ENCODE measurements around the gene SLC10A6. TPM values are rescaled to one million over a fixed set of nuclear protein-coding genes. Genes with fewer than 3 reads are reported as not detected.
A peak's percentile ranks its signal among the peaks of the same experiment; 100 is the strongest.

SLC10A6 gene
- total and polyA plus RNA-seq, 2 donors (not counting 3 experiments of a cell fraction or from before 2014, with no cell fraction given) = 0.04 TPM; not detected in 1

DNA sequence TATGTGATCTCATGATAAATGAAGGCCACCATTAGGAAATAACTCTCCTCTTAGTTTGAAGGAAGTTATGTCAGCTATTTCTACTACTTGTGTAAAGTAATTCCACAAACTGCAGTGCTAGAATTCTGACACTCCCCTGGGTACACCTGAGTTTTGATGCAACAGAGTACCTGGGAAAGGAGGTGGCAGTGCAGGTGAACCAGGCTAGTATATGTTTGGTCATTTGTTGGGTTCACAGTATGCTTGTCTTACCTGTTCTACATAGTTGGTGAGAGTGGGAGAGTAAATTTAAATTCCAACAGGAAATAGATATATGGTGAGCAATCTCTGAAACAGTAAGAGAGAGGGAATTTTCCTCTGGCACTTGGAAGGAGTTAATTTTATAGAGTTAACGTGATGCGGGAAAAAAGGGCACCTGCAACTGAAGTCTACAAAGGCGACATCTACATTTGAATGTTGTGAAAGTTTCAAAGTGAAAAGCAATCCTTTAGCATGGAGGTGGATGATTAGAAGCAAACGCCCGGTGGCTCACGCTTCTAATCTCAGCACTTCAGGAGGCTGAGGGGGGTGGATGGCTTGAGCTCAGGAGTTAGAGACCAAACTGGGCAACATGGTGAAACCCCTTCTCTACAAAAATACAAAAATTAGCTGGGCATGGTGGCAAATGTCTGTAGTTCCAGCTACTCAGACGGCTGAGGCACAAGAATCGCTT is 8.3 kb upstream of the SLC10A6 start:
- Histone ChIP-seq H3K4me2 (ENCODE audit: insufficient read depth, low read length) (no peak overlapping the region), H4K20me1 (replicated peaks; ENCODE audit: control insufficient read depth, extremely low read depth, insufficient read depth, low read length) (no peaks in the 10 kb centered on the region), H3K36me3 (ENCODE audit: control insufficient read depth in 2 of 2, extremely low read depth in 1 of 2, insufficient read depth in 2 of 2, low read length in 2 of 2) (no peaks in the 10 kb centered on the region), H3K27me3 (ENCODE audit: control insufficient read depth in 2 of 2, insufficient read depth in 2 of 2, low read length in 2 of 2) (no peaks in the 10 kb centered on the region), H3K4me1 (ENCODE audit: control insufficient read depth, extremely low read depth, insufficient read depth, low read length) (no peaks in the 10 kb centered on the region), H3K79me2 (ENCODE audit: control insufficient read depth, insufficient read depth, low read length) (no peaks in the 10 kb centered on the region), H2AFZ (ENCODE audit: low read depth, low read length) (no peak overlapping the region), H3K27ac (ENCODE audit: insufficient read depth, low read depth, low read length) (no peak overlapping the region), H3K9me1 (replicated peaks; ENCODE audit: control insufficient read depth, extremely low read depth, insufficient read depth, low read length) (no peaks in the 10 kb centered on the region), H3K9me3 (replicated peaks; ENCODE audit: control insufficient read depth, insufficient read depth, low read length) (no peaks in the 10 kb centered on the region), H3K9ac (replicated peaks; ENCODE audit: extremely low read depth, insufficient read depth, low read length) (no peak overlapping the region), H3K4me3 (replicated peaks in 1 of 3; ENCODE audit: insufficient read depth in 1 of 3, low read depth in 1 of 3, low read length in 3 of 3) (no peak overlapping the region)
- no TSS peak for BruUV-seq (replicated peaks)
- TF ChIP-seq, protein P1, sequence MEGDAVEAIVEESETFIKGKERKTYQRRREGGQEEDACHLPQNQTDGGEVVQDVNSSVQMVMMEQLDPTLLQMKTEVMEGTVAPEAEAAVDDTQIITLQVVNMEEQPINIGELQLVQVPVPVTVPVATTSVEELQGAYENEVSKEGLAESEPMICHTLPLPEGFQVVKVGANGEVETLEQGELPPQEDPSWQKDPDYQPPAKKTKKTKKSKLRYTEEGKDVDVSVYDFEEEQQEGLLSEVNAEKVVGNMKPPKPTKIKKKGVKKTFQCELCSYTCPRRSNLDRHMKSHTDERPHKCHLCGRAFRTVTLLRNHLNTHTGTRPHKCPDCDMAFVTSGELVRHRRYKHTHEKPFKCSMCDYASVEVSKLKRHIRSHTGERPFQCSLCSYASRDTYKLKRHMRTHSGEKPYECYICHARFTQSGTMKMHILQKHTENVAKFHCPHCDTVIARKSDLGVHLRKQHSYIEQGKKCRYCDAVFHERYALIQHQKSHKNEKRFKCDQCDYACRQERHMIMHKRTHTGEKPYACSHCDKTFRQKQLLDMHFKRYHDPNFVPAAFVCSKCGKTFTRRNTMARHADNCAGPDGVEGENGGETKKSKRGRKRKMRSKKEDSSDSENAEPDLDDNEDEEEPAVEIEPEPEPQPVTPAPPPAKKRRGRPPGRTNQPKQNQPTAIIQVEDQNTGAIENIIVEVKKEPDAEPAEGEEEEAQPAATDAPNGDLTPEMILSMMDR (IDR thresholded peaks at IDR 0.05; ENCODE audit: extremely low read depth in 1 of 2, insufficient read depth in 1 of 2, low read depth in 1 of 2, low read length in 2 of 2) = no peak
- TF ChIP-seq, protein P2, sequence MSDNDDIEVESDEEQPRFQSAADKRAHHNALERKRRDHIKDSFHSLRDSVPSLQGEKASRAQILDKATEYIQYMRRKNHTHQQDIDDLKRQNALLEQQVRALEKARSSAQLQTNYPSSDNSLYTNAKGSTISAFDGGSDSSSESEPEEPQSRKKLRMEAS (IDR thresholded peaks at IDR 0.05; ENCODE audit: insufficient read depth, insufficient read length) = no peak
- TF ChIP-seq JUN (IDR thresholded peaks at IDR 0.05; ENCODE audit: borderline replicate concordance, insufficient read depth, insufficient read length, low read depth) = no peak
- no peak for TF ChIP-seq POLR2AphosphoS5 (IDR thresholded peaks at IDR 0.05; ENCODE audit: insufficient read depth, low read depth, low read length)
- no peak for TF ChIP-seq GATA2 (IDR thresholded peaks at IDR 0.05; ENCODE audit: insufficient read depth, insufficient read length, low read depth, low read length)
- no peak for TF ChIP-seq EZH2 (IDR thresholded peaks at IDR 0.05; ENCODE audit: borderline replicate concordance, low read depth, low read length, severe bottlenecking)
- no peak for TF ChIP-seq FOS (IDR thresholded peaks at IDR 0.05; ENCODE audit: borderline replicate concordance, insufficient read depth, low read length)
- TF ChIP-seq MYC (IDR thresholded peaks at IDR 0.05; ENCODE audit: low read depth, low read length) = no peak
- CTCF ChIA-PET = interaction anchor here (0.6 to 1.4 kb wide), 3 partner anchors 21 to 149 kb away, joined by 3 to 4 read pairs (median 3); no protein-coding TSS in a partner anchor
- intact Hi-C loops (cut with micrococcal nuclease) = no loop called here
- FAIRE-seq (no peak), DNase-seq (ENCODE audit: low read depth, low spot score) (peak; percentile 12)
- POLR2A ChIA-PET = no interaction called here
- dilution Hi-C loops (cut with MboI; ENCODE audit: extremely low pct_ligation_motif_present, low sequenced_read_pairs) = no loop called here

Data from endothelial cell of umbilical vein (primary cell).